HEK293T (cell line): ENCODE results near the gene NOD2.

Experiments
- CTCF ChIA-PET: fragments of 350-600 bp; formaldehyde crosslinking; extraction: SDS; loops from one replicate; lab custom pipeline; 2021; ENCODE audit warnings: antibody characterized with exemption, inconsistent platforms; lab: Yijun Ruan, JAX
- POLR2A ChIA-PET: fragments of 350-600 bp; formaldehyde crosslinking; extraction: SDS; loops from one replicate; lab custom pipeline; 2020; ENCODE audit warnings: antibody characterized with exemption, inconsistent platforms; lab: Yijun Ruan, JAX
- DNase-seq: peaks from one replicate; pipeline ENCODE4 v3.0.0; 2012; ENCODE audit warnings: mixed read lengths; ENCODE audit errors: extremely low spot score
- ARNT ChIP-seq: fragments of 450-650 bp; IDR thresholded peaks from 2 replicates; pipeline ENCODE4 v1.6.1; 2017; ENCODE audit warnings: mild to moderate bottlenecking
- BHLHE40 ChIP-seq: fragments of 450-650 bp; IDR thresholded peaks from 2 replicates; pipeline ENCODE4 v1.6.1; 2016; ENCODE audit warnings: mild to moderate bottlenecking, moderate library complexity, borderline replicate concordance
- CTBP1 ChIP-seq: fragments of 450-650 bp; IDR thresholded peaks from 2 replicates; pipeline ENCODE4 v1.6.1; 2016; ENCODE audit warnings: borderline replicate concordance
- ELF4 ChIP-seq: fragments of 450-650 bp; IDR thresholded peaks from 2 replicates; pipeline ENCODE4 v1.6.1; 2017; ENCODE audit warnings: antibody characterized with exemption
- FOXA1 ChIP-seq: fragments of 450-650 bp; IDR thresholded peaks from 2 replicates; pipeline ENCODE4 v1.6.1; 2016; ENCODE audit warnings: mild to moderate bottlenecking
- FOXK2 ChIP-seq: fragments of 450-650 bp; IDR thresholded peaks from 2 replicates; pipeline ENCODE4 v1.6.1; 2016; ENCODE audit warnings: mild to moderate bottlenecking
- FOXM1 ChIP-seq: fragments of 450-650 bp; IDR thresholded peaks from 2 replicates; pipeline ENCODE4 v1.6.1; 2017; ENCODE audit warnings: mild to moderate bottlenecking, borderline replicate concordance
- HDGF ChIP-seq: fragments of 450-650 bp; IDR thresholded peaks from 2 replicates; pipeline ENCODE4 v1.6.1; 2017; ENCODE audit warnings: antibody characterized with exemption, borderline replicate concordance
- L3MBTL2 ChIP-seq: fragments of 450-650 bp; conservative IDR thresholded peaks from 2 replicates; pipeline ENCODE4 v1.6.1; 2016; ENCODE audit warnings: mild to moderate bottlenecking
- LEF1 ChIP-seq: fragments of 450-650 bp; IDR thresholded peaks from 2 replicates; pipeline ENCODE4 v1.6.1; 2017; ENCODE audit warnings: mild to moderate bottlenecking, borderline replicate concordance
- NFRKB ChIP-seq: fragments of 450-650 bp; IDR thresholded peaks from 2 replicates; pipeline ENCODE4 v1.6.1; 2016; ENCODE audit warnings: mild to moderate bottlenecking, moderate library complexity
- PKNOX1 ChIP-seq: fragments of 450-650 bp; IDR thresholded peaks from 2 replicates; pipeline ENCODE4 v1.6.1; 2016
- SP1 ChIP-seq: fragments of 450-650 bp; IDR thresholded peaks from 2 replicates; pipeline ENCODE4 v1.6.1; 2017
- SUZ12 ChIP-seq: fragments of 450-650 bp; IDR thresholded peaks from 2 replicates; pipeline ENCODE4 v1.6.1; 2016; ENCODE audit warnings: mild to moderate bottlenecking
- TARDBP ChIP-seq: fragments of 450-650 bp; IDR thresholded peaks from 2 replicates; pipeline ENCODE4 v1.6.1; 2016
- ZNF384 ChIP-seq: fragments of 450-650 bp; IDR thresholded peaks from 2 replicates; pipeline ENCODE4 v1.6.1; 2016

Gene NOD2

GRCh38 chr16:50675686-50676610 is 17.5 kb upstream of the NOD2 start:
- ChIA-PET POLR2A (no interaction called here), CTCF (interaction anchor here (1.5 kb wide), 1 partner anchor 11 kb away, joined by 9 read pairs; no protein-coding TSS in a partner anchor)
- DNase-seq: no peak
- TF ChIP-seq ELF4 (no peak), LEF1 (no peak), NFRKB (no peak), PKNOX1 (no peak), SP1 (no peak), TARDBP (no peak), L3MBTL2 (no peak), ZNF384 (no peak), CTBP1 (no peak)

GRCh38 chr16:50676684-50677225 is 16.7 kb upstream of the NOD2 start:
- DNase-seq: no peak
- ChIA-PET POLR2A (no interaction called here), CTCF (interaction anchor here (0.6 to 2.1 kb wide), 2 partner anchors 11 to 722 kb away, joined by 3 to 9 read pairs; no protein-coding TSS in a partner anchor)
- TF ChIP-seq NFRKB (no peak), SUZ12 (no peak), TARDBP (no peak), ZNF384 (no peak), BHLHE40 (no peak), L3MBTL2 (no peak), HDGF (no peak), PKNOX1 (no peak)

- DNase-seq: no peak
- CTCF ChIA-PET: interaction anchor here (0.6 to 2.1 kb wide), 4 partner anchors 9 to 723 kb away, joined by 3 to 9 read pairs (median 3); no protein-coding TSS in a partner anchor
- TF ChIP-seq FOXA1: no peak
- TF ChIP-seq SP1: no peak
- no peak for TF ChIP-seq TARDBP
- no peak for TF ChIP-seq LEF1
- POLR2A ChIA-PET: no interaction called here
Observed at GRCh38 chr16:50677351-50677750, 16.1 kb upstream of the NOD2 start.

- ChIA-PET CTCF (interaction anchor here (1.5 to 2.1 kb wide), 2 partner anchors 8 to 13 kb away, joined by 3 to 9 read pairs; no protein-coding TSS in a partner anchor), POLR2A (no interaction called here)
- DNase-seq: no peak
- no peak for TF ChIP-seq BHLHE40
- TF ChIP-seq CTBP1: no peak
- TF ChIP-seq L3MBTL2: no peak
- no peak for TF ChIP-seq LEF1
- TF ChIP-seq NFRKB: no peak
- TF ChIP-seq FOXA1: no peak
- no peak for TF ChIP-seq FOXK2
- TF ChIP-seq ELF4: no peak
- TF ChIP-seq FOXM1: no peak
- TF ChIP-seq HDGF: no peak
- no peak for TF ChIP-seq TARDBP
- TF ChIP-seq SP1: no peak
- no peak for TF ChIP-seq ARNT
- TF ChIP-seq ZNF384: no peak
- TF ChIP-seq PKNOX1: no peak
Observed at GRCh38 chr16:50678531-50678930, 14.9 kb upstream of the NOD2 start.

- DNase-seq: no peak
- ChIA-PET CTCF (no interaction called here), POLR2A (no interaction called here)
- no peak for TF ChIP-seq SUZ12
- no peak for TF ChIP-seq ZNF384
- TF ChIP-seq HDGF: no peak
- TF ChIP-seq CTBP1: no peak
- TF ChIP-seq SP1: no peak
- no peak for TF ChIP-seq FOXK2
- TF ChIP-seq ARNT: no peak
- no peak for TF ChIP-seq PKNOX1
- TF ChIP-seq BHLHE40: no peak
- no peak for TF ChIP-seq NFRKB
- TF ChIP-seq FOXA1: no peak
- TF ChIP-seq L3MBTL2: no peak
- TF ChIP-seq LEF1: no peak
- TF ChIP-seq ELF4: no peak
- TF ChIP-seq FOXM1: no peak
- TF ChIP-seq TARDBP: no peak
Observed at GRCh38 chr16:50679266-50679665, 14.1 kb upstream of the NOD2 start.
